Spleen (tissue), 7 donors: ENCODE results near the gene ZMIZ1.

Source experiments
- CTCF ChIP-seq, 11 experiments: fragments of 200-600 bp in 7 of 11; fragments of 450-650 bp in 4 of 11; sonication (generic) in 4 of 11; IDR thresholded peaks in 8 of 11; conservative IDR thresholded peaks in 3 of 11; 1 replicate in 7 of 11; 2 replicates in 4 of 11; pipeline versions ENCODE4 v1.4.0 to v1.8.0; 2016 to 2021; ENCODE audit warnings: antibody characterized with exemption in 11 of 11, inconsistent platforms in 4 of 11, mild to moderate bottlenecking in 1 of 11
- POLR2A ChIP-seq, 3 donors: fragments of 450-650 bp; IDR thresholded peaks; one replicate each; pipeline ENCODE4 v1.5.1; 2017; ENCODE audit warnings: antibody characterized with exemption in 3 of 3, mild to moderate bottlenecking in 1 of 3
- POLR2AphosphoS5 ChIP-seq, 3 donors: sonication (generic); formaldehyde crosslinking; IDR thresholded peaks; one replicate each; pipeline ENCODE4 v1.5.1; 2017; ENCODE audit warnings: antibody characterized with exemption in 3 of 3
- donor health status: DM: no; HTN: no; CAD: no; lungs with moderate emphysema.
- donor health status: DM: no; HTN: no; CAD: no.
- donor health status: DM: no; HTN: no; CAD: no.

GRCh38 chr10:79140085-79140793 lies 71.5 kb downstream of the ZMIZ1 start:
- TF ChIP-seq CTCF (IDR thresholded peaks at IDR 0.05 in 8 of 11, conservative IDR thresholded peaks at IDR 0.05 in 3 of 11) (no peak), POLR2AphosphoS5 (IDR thresholded peaks at IDR 0.05) (no peak), POLR2A (IDR thresholded peaks at IDR 0.05) (no peak)
